Measurements from ENCODE around the gene NACA2.

DNA sequence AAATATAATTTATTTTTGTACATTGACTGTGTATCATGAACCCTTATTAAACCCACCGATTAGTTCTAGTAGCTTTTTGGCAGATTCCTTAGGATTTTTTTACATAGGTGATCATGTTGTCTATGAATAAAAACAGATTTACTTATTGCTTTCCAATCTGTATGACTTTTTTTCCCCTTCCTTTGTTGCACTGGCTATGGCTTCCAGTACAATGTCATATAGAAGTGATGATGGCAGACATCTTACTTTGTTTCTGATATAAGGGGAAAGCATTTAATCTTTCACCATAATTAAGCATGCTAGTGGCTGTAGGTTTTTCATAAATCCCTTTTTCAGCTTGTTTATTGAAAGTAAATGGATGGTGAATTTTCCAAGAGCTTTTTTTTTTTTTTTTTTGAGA is 28.9 kb upstream of the NACA2 start:
- TF ChIP-seq, protein P1, sequence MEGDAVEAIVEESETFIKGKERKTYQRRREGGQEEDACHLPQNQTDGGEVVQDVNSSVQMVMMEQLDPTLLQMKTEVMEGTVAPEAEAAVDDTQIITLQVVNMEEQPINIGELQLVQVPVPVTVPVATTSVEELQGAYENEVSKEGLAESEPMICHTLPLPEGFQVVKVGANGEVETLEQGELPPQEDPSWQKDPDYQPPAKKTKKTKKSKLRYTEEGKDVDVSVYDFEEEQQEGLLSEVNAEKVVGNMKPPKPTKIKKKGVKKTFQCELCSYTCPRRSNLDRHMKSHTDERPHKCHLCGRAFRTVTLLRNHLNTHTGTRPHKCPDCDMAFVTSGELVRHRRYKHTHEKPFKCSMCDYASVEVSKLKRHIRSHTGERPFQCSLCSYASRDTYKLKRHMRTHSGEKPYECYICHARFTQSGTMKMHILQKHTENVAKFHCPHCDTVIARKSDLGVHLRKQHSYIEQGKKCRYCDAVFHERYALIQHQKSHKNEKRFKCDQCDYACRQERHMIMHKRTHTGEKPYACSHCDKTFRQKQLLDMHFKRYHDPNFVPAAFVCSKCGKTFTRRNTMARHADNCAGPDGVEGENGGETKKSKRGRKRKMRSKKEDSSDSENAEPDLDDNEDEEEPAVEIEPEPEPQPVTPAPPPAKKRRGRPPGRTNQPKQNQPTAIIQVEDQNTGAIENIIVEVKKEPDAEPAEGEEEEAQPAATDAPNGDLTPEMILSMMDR (IDR thresholded peaks at IDR 0.05 in 8 of 11, conservative IDR thresholded peaks at IDR 0.05 in 3 of 11): no peak
- TF ChIP-seq POLR2A (IDR thresholded peaks at IDR 0.05): no peak
